IPS-18c (cell line): ENCODE results near the gene PPCDC.
"Not testable (repeated sequence)": the region's sequence is repeated elsewhere in the genome, so short reads cannot be mapped to it uniquely, and the experiment has no call there.

Experiments used
- H3K4me3 ChIP-seq: 2 replicates; pipeline ENCODE4 v1.7.0; 2013; ENCODE audit warnings: low read depth, mild to moderate bottlenecking, low read length, moderate library complexity; ENCODE audit not compliant: insufficient read depth
- H3K9me3 ChIP-seq: one replicate; pipeline ENCODE4 v1.6.1; 2013; ENCODE audit warnings: mild to moderate bottlenecking, low read length, moderate library complexity; ENCODE audit not compliant: control insufficient read depth, insufficient read depth

Gene PPCDC

GRCh38 chr15:75077551-75077961 lies 54.2 kb downstream of the PPCDC start:
- not testable (repeated sequence) for H3K4me3 ChIP-seq

GRCh38 chr15:75081150-75081549 lies 57.8 kb downstream of the PPCDC start:
- no peaks in the 10 kb centered on the region for H3K9me3 ChIP-seq
- no peak overlapping the region for H3K4me3 ChIP-seq

More at GRCh38 chr15:75077551-75077961, 54.2 kb downstream of the PPCDC start:
- not testable (repeated sequence) for H3K9me3 ChIP-seq

GRCh38 chr15:75082689-75083088 lies 59.3 kb downstream of the PPCDC start:
- Histone ChIP-seq H3K9me3 (no peaks in the 10 kb centered on the region), H3K4me3 (no peak overlapping the region)

GRCh38 chr15:75085708-75086107 lies 62.3 kb downstream of the PPCDC start:
- not testable (repeated sequence) for H3K9me3 ChIP-seq, H3K4me3 ChIP-seq

DNA sequence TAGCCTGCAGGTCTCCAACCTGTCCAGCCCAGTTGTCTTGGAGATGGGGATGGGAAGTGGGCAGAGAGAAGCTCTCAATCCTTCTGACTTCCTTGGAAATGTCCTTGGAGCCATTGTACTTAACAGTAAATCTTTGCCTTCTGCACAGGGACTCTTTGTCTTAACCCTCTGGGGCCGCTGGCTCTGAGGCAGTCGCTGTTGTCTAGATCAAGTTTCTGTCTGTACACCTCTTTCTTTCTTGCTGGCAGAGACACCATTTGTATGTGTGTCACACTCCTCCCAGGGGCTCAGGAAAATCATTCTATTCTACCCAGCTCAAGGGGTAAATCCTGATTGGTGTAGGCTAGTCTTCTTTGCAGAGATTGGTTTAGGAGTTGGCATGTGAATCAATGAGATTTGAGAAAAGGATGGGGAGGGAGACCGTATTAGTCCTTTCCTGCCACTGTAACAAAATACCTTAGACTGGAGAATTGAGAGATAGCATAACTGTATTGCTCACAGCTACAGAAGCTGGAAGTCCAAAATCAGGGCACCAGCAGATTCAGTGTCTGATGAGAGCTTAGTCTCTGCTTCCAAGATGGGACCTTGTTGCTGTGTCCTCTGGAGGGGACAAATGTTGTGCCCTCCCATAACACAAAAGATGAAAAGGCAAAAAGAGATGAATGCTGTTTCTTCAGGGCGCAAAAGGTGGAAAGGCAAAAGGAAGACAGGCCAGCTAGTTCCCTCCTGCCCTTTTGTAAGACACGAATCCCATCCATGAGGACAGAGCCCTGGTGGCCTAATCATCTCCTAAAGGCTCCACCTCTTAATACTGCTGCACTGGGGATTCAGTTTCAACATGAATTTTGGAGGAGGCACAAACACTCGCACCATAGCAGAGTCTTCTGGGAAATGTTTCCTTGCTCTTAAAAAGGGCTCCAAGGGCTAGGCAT lies 66.3 kb downstream of the PPCDC start:
- Histone ChIP-seq H3K4me3 (no peak overlapping the region), H3K9me3 (no peaks in the 10 kb centered on the region)

GRCh38 chr15:75090388-75090734 lies 67.0 kb downstream of the PPCDC start:
- H3K4me3 ChIP-seq = no peak overlapping the region

DNA sequence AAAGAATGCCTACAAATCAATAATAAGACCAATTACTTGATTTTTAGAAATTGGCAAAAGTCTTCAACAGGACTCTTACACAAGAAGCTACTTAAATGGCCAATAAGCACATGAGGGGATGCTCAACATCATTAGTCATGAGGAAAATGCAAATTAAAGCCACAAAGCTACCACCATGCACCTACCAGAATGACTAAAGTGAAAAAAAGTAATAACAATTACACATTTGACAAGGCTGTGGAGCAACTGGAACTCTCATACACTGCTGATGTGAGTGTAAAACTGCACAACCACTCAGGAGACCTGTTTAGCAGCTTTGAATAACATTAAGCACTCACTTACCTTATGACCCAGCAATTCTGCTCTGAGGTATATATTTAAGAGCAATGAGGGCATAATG lies 68.4 kb downstream of the PPCDC start:
- no peak overlapping the region for H3K4me3 ChIP-seq
- H3K9me3 ChIP-seq = peaks cover 2% of the 10 kb centered on the region

More at GRCh38 chr15:75090388-75090734, 67.0 kb downstream of the PPCDC start:
- H3K9me3 ChIP-seq = no peaks in the 10 kb centered on the region

DNA sequence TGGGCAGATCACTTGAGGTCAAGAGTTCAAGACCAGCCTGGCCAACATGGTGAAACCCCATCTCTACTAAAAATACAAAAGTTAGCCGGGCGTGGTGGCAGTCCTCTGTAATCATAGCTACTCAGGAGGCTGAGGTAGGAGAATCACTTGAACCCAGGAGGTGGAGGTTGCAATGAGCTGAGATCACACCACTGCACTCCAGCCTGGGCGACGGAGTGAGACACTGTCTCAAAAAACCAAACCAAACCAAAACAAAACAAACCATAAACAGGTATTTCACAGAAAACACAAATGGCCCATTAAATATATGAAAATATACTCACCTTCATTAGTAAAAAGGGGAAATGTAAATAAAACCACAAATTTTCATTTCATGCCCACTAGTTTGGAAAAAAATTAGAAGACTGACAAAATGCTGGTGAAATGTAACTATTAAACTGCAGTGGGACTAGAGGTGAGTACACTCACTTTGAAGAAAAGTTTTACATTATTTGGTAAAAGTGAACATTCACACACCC lies 71.6 kb downstream of the PPCDC start:
- not testable (repeated sequence) for H3K4me3 ChIP-seq, H3K9me3 ChIP-seq

DNA sequence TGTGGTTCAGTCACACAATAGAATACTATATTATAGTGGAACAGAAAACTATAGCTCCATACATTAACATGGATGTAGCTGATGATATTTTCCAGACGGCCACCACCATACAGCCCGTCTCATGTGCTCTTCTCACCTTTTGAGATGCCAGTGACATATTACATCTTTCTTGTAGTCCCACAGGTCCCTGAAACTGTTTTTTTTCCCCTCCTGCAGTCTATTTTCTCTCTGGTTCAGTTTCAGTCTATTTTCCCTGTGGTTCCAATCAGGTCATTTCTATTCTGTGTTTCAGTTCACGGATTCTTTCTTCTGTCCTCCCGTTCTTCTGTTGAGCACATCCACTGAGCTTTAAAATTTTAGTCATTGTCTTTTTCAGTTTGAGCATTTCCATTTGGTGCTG lies 72.2 kb downstream of the PPCDC start:
- H3K4me3 ChIP-seq = no peak overlapping the region
- peaks cover 2% of the 10 kb centered on the region for H3K9me3 ChIP-seq

DNA sequence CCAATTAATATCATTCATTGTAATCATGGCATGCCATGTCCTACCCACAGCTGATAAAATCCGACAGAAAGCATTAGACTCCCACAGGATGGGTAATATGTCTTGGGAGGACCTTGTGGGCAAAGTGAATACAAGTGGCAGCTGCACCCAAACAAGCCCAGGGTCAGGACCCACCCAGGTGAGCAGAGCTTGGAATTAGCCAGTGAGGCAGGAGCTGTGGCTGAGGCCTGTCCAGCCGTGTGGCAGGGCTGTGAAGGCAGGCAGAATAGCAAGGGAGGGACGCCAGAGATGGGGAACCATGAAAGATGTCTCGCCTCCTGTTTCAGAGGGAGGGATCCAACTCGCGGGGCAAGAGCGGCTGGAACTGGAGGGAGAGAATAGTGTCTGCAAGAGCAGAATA lies 74.5 kb downstream of the PPCDC start:
- peaks cover 2% of the 10 kb centered on the region for H3K9me3 ChIP-seq
- no peak overlapping the region for H3K4me3 ChIP-seq

- no peak overlapping the region for H3K4me3 ChIP-seq
- peaks cover 2% of the 10 kb centered on the region for H3K9me3 ChIP-seq
These were observed 75.0 kb downstream of the PPCDC start for GRCh38 chr15:75098404-75098803.
